ENCODE measurements around the gene DNAJC3. TPM values are rescaled to one million over a fixed set of nuclear protein-coding genes. Genes with fewer than 3 reads are reported as not detected.

DNAJC3 gene
- total and polyA plus RNA-seq, 2 experiments from 2014 or later = 19.5 to 27.5 TPM

DNA sequence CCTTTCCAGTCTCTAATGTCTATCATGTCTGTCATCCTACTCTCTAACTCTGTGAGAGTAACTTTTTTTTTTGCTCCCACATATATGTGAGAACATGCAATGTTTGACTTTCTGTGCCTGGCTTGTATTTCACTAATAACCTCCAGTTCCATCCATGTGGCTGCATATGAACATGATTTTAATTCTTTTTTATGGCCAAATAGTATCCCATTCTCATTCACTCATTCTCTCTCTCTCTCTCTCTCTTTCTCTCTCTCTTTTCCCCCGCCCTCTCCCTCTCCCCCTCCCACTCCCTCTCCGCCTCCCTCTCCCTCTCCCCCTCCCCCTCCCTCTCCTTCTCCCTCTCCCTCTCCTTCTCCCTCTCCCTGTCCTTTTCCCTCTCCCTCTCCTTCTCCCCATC is 52.0 kb downstream of the DNAJC3 start:
- Histone ChIP-seq H3K36me3 (ENCODE audit: insufficient read depth) (peaks cover 4% of the 10 kb centered on the region; the same call in 1 of the 2 replicates), H3K4me3 (no peak overlapping the region), H3K27me3 (ENCODE audit: insufficient read depth) (no peaks in the 10 kb centered on the region), H4K20me1 (replicated peaks; ENCODE audit: insufficient read depth) (no peaks in the 10 kb centered on the region; the same call in 1 of the 2 replicates), H2AFZ (no peak overlapping the region), H3K79me2 (replicated peaks; ENCODE audit: insufficient read depth) (peaks cover 32% of the 10 kb centered on the region), H3K9me2 (ENCODE audit: insufficient read depth) (no peaks in the 10 kb centered on the region), H3F3A (replicated peaks; ENCODE audit: low read depth) (no peaks in the 10 kb centered on the region), H3K27ac (ENCODE audit: low read depth) (no peak overlapping the region), H3K4me2 (no peak overlapping the region), H3K4me1 (ENCODE audit: insufficient read depth) (no peaks in the 10 kb centered on the region)
- Mint-ChIP-seq H3K27me3 (ENCODE audit: insufficient read depth, low read depth, poor library complexity) (peaks cover 4% of the 10 kb centered on the region), H3K36me3 (ENCODE audit: low read depth) (peaks cover 46% of the 10 kb centered on the region), H3K4me1 (no peaks in the 10 kb centered on the region), H3K4me3 (no peak overlapping the region), H3K27ac (no peak overlapping the region), H3K9me3 (peaks cover 25% of the 10 kb centered on the region)
- TF ChIP-seq CREB1 (CRISPR knock-in tag; IDR thresholded peaks at IDR 0.05; ENCODE audit: low read depth) (no peak), ZNF462 (CRISPR knock-in tag; IDR thresholded peaks at IDR 0.05) (no peak), JUNB (IDR thresholded peaks at IDR 0.05; ENCODE audit: unreplicated experiment) (no peak), EZH2phosphoT487 (IDR thresholded peaks at IDR 0.05; ENCODE audit: unreplicated experiment) (no peak), ZNF114 (CRISPR knock-in tag; IDR thresholded peaks at IDR 0.05) (no peak), ZNF331 (CRISPR knock-in tag; IDR thresholded peaks at IDR 0.05; ENCODE audit: low read depth) (no peak), EZH2 (IDR thresholded peaks at IDR 0.05; ENCODE audit: low read depth, unreplicated experiment) (no peak), NANOG (IDR thresholded peaks at IDR 0.05; ENCODE audit: borderline replicate concordance) (no peak), ETS1 (IDR thresholded peaks at IDR 0.05) (no peak), CTCF (conservative IDR thresholded peaks at IDR 0.05; ENCODE audit: low read depth in 2 of 2) (no peak), POLR2AphosphoS5 (IDR thresholded peaks at IDR 0.05; ENCODE audit: low read depth) (no peak), STAT1 (IDR thresholded peaks at IDR 0.05; ENCODE audit: unreplicated experiment) (no peak)
- TF ChIP-seq, protein P1, sequence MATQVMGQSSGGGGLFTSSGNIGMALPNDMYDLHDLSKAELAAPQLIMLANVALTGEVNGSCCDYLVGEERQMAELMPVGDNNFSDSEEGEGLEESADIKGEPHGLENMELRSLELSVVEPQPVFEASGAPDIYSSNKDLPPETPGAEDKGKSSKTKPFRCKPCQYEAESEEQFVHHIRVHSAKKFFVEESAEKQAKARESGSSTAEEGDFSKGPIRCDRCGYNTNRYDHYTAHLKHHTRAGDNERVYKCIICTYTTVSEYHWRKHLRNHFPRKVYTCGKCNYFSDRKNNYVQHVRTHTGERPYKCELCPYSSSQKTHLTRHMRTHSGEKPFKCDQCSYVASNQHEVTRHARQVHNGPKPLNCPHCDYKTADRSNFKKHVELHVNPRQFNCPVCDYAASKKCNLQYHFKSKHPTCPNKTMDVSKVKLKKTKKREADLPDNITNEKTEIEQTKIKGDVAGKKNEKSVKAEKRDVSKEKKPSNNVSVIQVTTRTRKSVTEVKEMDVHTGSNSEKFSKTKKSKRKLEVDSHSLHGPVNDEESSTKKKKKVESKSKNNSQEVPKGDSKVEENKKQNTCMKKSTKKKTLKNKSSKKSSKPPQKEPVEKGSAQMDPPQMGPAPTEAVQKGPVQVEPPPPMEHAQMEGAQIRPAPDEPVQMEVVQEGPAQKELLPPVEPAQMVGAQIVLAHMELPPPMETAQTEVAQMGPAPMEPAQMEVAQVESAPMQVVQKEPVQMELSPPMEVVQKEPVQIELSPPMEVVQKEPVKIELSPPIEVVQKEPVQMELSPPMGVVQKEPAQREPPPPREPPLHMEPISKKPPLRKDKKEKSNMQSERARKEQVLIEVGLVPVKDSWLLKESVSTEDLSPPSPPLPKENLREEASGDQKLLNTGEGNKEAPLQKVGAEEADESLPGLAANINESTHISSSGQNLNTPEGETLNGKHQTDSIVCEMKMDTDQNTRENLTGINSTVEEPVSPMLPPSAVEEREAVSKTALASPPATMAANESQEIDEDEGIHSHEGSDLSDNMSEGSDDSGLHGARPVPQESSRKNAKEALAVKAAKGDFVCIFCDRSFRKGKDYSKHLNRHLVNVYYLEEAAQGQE (IDR thresholded peaks at IDR 0.05; ENCODE audit: unreplicated experiment) = no peak
- no peak for ATAC-seq
- DNase-seq (ENCODE audit: low spot score) = no peak

Data from GM23338 (cell line).